ENCODE data around the gene CFB. TPM values are rescaled to one million over a fixed set of nuclear protein-coding genes. Genes with fewer than 3 reads are reported as not detected.

The CFB gene
- total RNA-seq, 5 donors from 2014 or later (not counting 1 experiment from before 2014, with no cell fraction given) = 1.3 to 2.2 (median 1.8) TPM; not detected in 2

GRCh38 chr6:31919624-31920303 lies 26.1 kb upstream of the CFB start:
- no peak overlapping the region for H3K4me3 ChIP-seq (ENCODE audit: control insufficient read depth in 1 of 2, extremely low read depth in 1 of 2, low read length in 1 of 2)
- no peaks in the 10 kb centered on the region for H3K9me3 ChIP-seq
- Mint-ChIP-seq H3K36me3 (no peaks in the 10 kb centered on the region), H3K4me1 (no peaks in the 10 kb centered on the region), H3K4me3 (no peak overlapping the region), H3K27me3 (peaks cover 3 to 9% of the 10 kb centered on the region in 2 donors), H3K27ac (no peak overlapping the region), H3K9me3 (no peaks in the 10 kb centered on the region)
- WGBS (ENCODE audit: insufficient coverage) = 100% methylated on average over 2 of the region's 6 CpGs
- DNase-seq = no peak
- no peak overlapping the region for H3K27ac ChIP-seq (ENCODE audit: low read length)
- peaks cover 0 to 12% of the 10 kb centered on the region in 2 experiments for H3K27me3 ChIP-seq (replicated peaks in 1 of 2; ENCODE audit: control insufficient read depth in 2 of 2, extremely low read depth in 1 of 2, insufficient read depth in 2 of 2, low read length in 1 of 2)
- ChIA-PET POLR2A (no interaction called here), CTCF (no interaction called here)
- no peak for ATAC-seq (replicated peaks in 1 of 4)
- H3K36me3 ChIP-seq (ENCODE audit: control insufficient read depth in 2 of 2, extremely low read depth in 1 of 2, insufficient read depth in 1 of 2, low read length in 1 of 2) = no peaks in the 10 kb centered on the region
- no peaks in the 10 kb centered on the region for H3K4me1 ChIP-seq (ENCODE audit: control insufficient read depth in 1 of 2, extremely low read depth in 1 of 2, insufficient read depth in 2 of 2, low read length in 2 of 2)

GRCh38 chr6:31920811-31921210 lies 25.1 kb upstream of the CFB start:
- H3K4me1 Mint-ChIP-seq = no peaks in the 10 kb centered on the region
- H3K4me1 ChIP-seq (ENCODE audit: control insufficient read depth in 1 of 2, extremely low read depth in 1 of 2, insufficient read depth in 2 of 2, low read length in 2 of 2) = no peaks in the 10 kb centered on the region
- H3K9me3 Mint-ChIP-seq = no peaks in the 10 kb centered on the region
- ChIA-PET CTCF (interaction anchor here in 1 of 2 donors (0.6 kb wide), 1 partner anchor 311 kb away, joined by 3 read pairs; no protein-coding TSS in a partner anchor), POLR2A (no interaction called here)
- no peak overlapping the region for H3K27ac Mint-ChIP-seq
- peaks cover 0 to 9% of the 10 kb centered on the region in 2 experiments for H3K27me3 ChIP-seq (replicated peaks in 1 of 2; ENCODE audit: control insufficient read depth in 2 of 2, extremely low read depth in 1 of 2, insufficient read depth in 2 of 2, low read length in 1 of 2)
- peaks cover 0 to 2% of the 10 kb centered on the region in 2 donors for H3K27me3 Mint-ChIP-seq
- H3K4me3 Mint-ChIP-seq = no peak overlapping the region
- DNase-seq = no peak
- H3K9me3 ChIP-seq = no peaks in the 10 kb centered on the region
- WGBS (ENCODE audit: insufficient coverage) = 100% methylated on average over 2 of the region's 2 CpGs
- H3K4me3 ChIP-seq (ENCODE audit: control insufficient read depth in 1 of 2, extremely low read depth in 1 of 2, low read length in 1 of 2) = no peak overlapping the region
- H3K27ac ChIP-seq (ENCODE audit: low read length) = no peak overlapping the region
- ATAC-seq (replicated peaks in 1 of 4) = no peak
- H3K36me3 Mint-ChIP-seq = no peaks in the 10 kb centered on the region
- no peaks in the 10 kb centered on the region for H3K36me3 ChIP-seq (ENCODE audit: control insufficient read depth in 2 of 2, extremely low read depth in 1 of 2, insufficient read depth in 1 of 2, low read length in 1 of 2)

GRCh38 chr6:31922942-31923341 lies 23.0 kb upstream of the CFB start:
- Mint-ChIP-seq H3K36me3 (no peaks in the 10 kb centered on the region), H3K4me3 (no peak overlapping the region), H3K27me3 (peaks cover 0 to 2% of the 10 kb centered on the region in 2 donors), H3K27ac (no peak overlapping the region), H3K9me3 (no peaks in the 10 kb centered on the region), H3K4me1 (no peaks in the 10 kb centered on the region)
- WGBS (ENCODE audit: insufficient coverage) = 0% methylated on average over 1 of the region's 5 CpGs
- ChIA-PET POLR2A (no interaction called here), CTCF (interaction anchor here in 1 of 2 donors (0.6 kb wide), 1 partner anchor 103 kb away, joined by 4 read pairs; no protein-coding TSS in a partner anchor)
- no peaks in the 10 kb centered on the region for H3K36me3 ChIP-seq (ENCODE audit: control insufficient read depth in 2 of 2, extremely low read depth in 1 of 2, insufficient read depth in 1 of 2, low read length in 1 of 2)
- H3K4me3 ChIP-seq (ENCODE audit: control insufficient read depth in 1 of 2, extremely low read depth in 1 of 2, low read length in 1 of 2) = no peak overlapping the region
- H3K9me3 ChIP-seq = no peaks in the 10 kb centered on the region
- H3K27me3 ChIP-seq (replicated peaks in 1 of 2; ENCODE audit: control insufficient read depth in 2 of 2, extremely low read depth in 1 of 2, insufficient read depth in 2 of 2, low read length in 1 of 2) = peaks cover 2 to 10% of the 10 kb centered on the region in 2 experiments
- peak in 1 of 4 experiments; percentile 39 for ATAC-seq (replicated peaks in 1 of 4)
- no peaks in the 10 kb centered on the region for H3K4me1 ChIP-seq (ENCODE audit: control insufficient read depth in 1 of 2, extremely low read depth in 1 of 2, insufficient read depth in 2 of 2, low read length in 2 of 2)
- DNase-seq = peak in 10 of 35 experiments; percentile 10 to 45 (median 20)
- no peak overlapping the region for H3K27ac ChIP-seq (ENCODE audit: low read length)

GRCh38 chr6:31927242-31927862 lies 18.5 kb upstream of the CFB start, which contains the start of gene C2:
Gene C2 (plus strand): TSS chr6:31927717. CDS start chr6:31927753, 36 bp downstream.
- H3K36me3 ChIP-seq (ENCODE audit: control insufficient read depth in 2 of 2, extremely low read depth in 1 of 2, insufficient read depth in 1 of 2, low read length in 1 of 2) = no peaks in the 10 kb centered on the region
- ATAC-seq (replicated peaks in 1 of 4) (no peak), DNase-seq (no peak)
- peaks cover 2 to 12% of the 10 kb centered on the region in 2 experiments for H3K27me3 ChIP-seq (replicated peaks in 1 of 2; ENCODE audit: control insufficient read depth in 2 of 2, extremely low read depth in 1 of 2, insufficient read depth in 2 of 2, low read length in 1 of 2)
- Mint-ChIP-seq H3K9me3 (no peaks in the 10 kb centered on the region), H3K27ac (no peak within 1 kb of the TSS), H3K4me3 (no peak within 1 kb of the TSS), H3K36me3 (no peaks in the 10 kb centered on the region), H3K27me3 (peaks cover 0 to 3% of the 10 kb centered on the region in 2 donors), H3K4me1 (no peaks in the 10 kb centered on the region)
- CTCF ChIA-PET = no interaction called here
- WGBS (ENCODE audit: insufficient coverage) = 62% methylated on average over 6 of the region's 11 CpGs
- H3K27ac ChIP-seq (ENCODE audit: low read length) = no peak within 1 kb of the TSS
- H3K4me3 ChIP-seq (ENCODE audit: control insufficient read depth in 1 of 2, extremely low read depth in 1 of 2, low read length in 1 of 2) = no peak within 1 kb of the TSS
- no peaks in the 10 kb centered on the region for H3K4me1 ChIP-seq (ENCODE audit: control insufficient read depth in 1 of 2, extremely low read depth in 1 of 2, insufficient read depth in 2 of 2, low read length in 2 of 2)
- H3K9me3 ChIP-seq = no peaks in the 10 kb centered on the region
- POLR2A ChIA-PET = no interaction called here

GRCh38 chr6:31927863-31928671 lies 17.8 kb upstream of the CFB start:
- H3K4me1 Mint-ChIP-seq = no peaks in the 10 kb centered on the region
- H3K36me3 Mint-ChIP-seq = no peaks in the 10 kb centered on the region
- DNase-seq = no peak
- H3K27ac Mint-ChIP-seq = no peak overlapping the region
- H3K27me3 Mint-ChIP-seq = peaks cover 0 to 3% of the 10 kb centered on the region in 2 donors
- Histone ChIP-seq H3K27me3 (replicated peaks in 1 of 2; ENCODE audit: control insufficient read depth in 2 of 2, extremely low read depth in 1 of 2, insufficient read depth in 2 of 2, low read length in 1 of 2) (peaks cover 2 to 12% of the 10 kb centered on the region in 2 experiments), H3K36me3 (ENCODE audit: control insufficient read depth in 2 of 2, extremely low read depth in 1 of 2, insufficient read depth in 1 of 2, low read length in 1 of 2) (no peaks in the 10 kb centered on the region), H3K9me3 (no peaks in the 10 kb centered on the region), H3K27ac (ENCODE audit: low read length) (no peak overlapping the region), H3K4me1 (ENCODE audit: control insufficient read depth in 1 of 2, extremely low read depth in 1 of 2, insufficient read depth in 2 of 2, low read length in 2 of 2) (no peaks in the 10 kb centered on the region), H3K4me3 (ENCODE audit: control insufficient read depth in 1 of 2, extremely low read depth in 1 of 2, low read length in 1 of 2) (no peak overlapping the region)
- ChIA-PET CTCF (no interaction called here), POLR2A (no interaction called here)
- WGBS (ENCODE audit: insufficient coverage) = 77% methylated on average over 7 of the region's 11 CpGs
- no peaks in the 10 kb centered on the region for H3K9me3 Mint-ChIP-seq
- H3K4me3 Mint-ChIP-seq = no peak overlapping the region
- no peak for ATAC-seq (replicated peaks in 1 of 4)

GRCh38 chr6:31928672-31928939 lies 17.3 kb upstream of the CFB start:
- Histone ChIP-seq H3K36me3 (ENCODE audit: control insufficient read depth in 2 of 2, extremely low read depth in 1 of 2, insufficient read depth in 1 of 2, low read length in 1 of 2) (no peaks in the 10 kb centered on the region), H3K9me3 (no peaks in the 10 kb centered on the region), H3K27ac (ENCODE audit: low read length) (no peak overlapping the region), H3K27me3 (replicated peaks in 1 of 2; ENCODE audit: control insufficient read depth in 2 of 2, extremely low read depth in 1 of 2, insufficient read depth in 2 of 2, low read length in 1 of 2) (peaks cover 2 to 16% of the 10 kb centered on the region in 2 experiments), H3K4me1 (ENCODE audit: control insufficient read depth in 1 of 2, extremely low read depth in 1 of 2, insufficient read depth in 2 of 2, low read length in 2 of 2) (no peaks in the 10 kb centered on the region), H3K4me3 (ENCODE audit: control insufficient read depth in 1 of 2, extremely low read depth in 1 of 2, low read length in 1 of 2) (no peak overlapping the region)
- H3K27me3 Mint-ChIP-seq = peaks cover 0 to 6% of the 10 kb centered on the region in 2 donors
- ChIA-PET POLR2A (no interaction called here), CTCF (no interaction called here)
- DNase-seq (no peak), ATAC-seq (replicated peaks in 1 of 4) (no peak)
- H3K27ac Mint-ChIP-seq = no peak overlapping the region
- 71% methylated on average over 3 of the region's 9 CpGs for WGBS (ENCODE audit: insufficient coverage)
- H3K9me3 Mint-ChIP-seq = no peaks in the 10 kb centered on the region
- no peaks in the 10 kb centered on the region for H3K4me1 Mint-ChIP-seq
- no peak overlapping the region for H3K4me3 Mint-ChIP-seq
- no peaks in the 10 kb centered on the region for H3K36me3 Mint-ChIP-seq
